22Rv1 (cell line): Measurements from ENCODE around the gene ENO2.

Experiments
- CTCF ChIP-seq: fragments of 450-650 bp; IDR thresholded peaks from 2 replicates; pipeline ENCODE4 v1.5.1; 2017; ENCODE audit warnings: mild to moderate bottlenecking
- ZFX ChIP-seq: fragments of 450-650 bp; IDR thresholded peaks from 2 replicates; pipeline ENCODE4 v1.6.1; 2017; ENCODE audit warnings: antibody characterized with exemption, borderline replicate concordance

GRCh38 chr12:6936194-6936635 lies 21.8 kb downstream of the ENO2 start:
- TF ChIP-seq CTCF, result no peak
- TF ChIP-seq ZFX, result no peak
